Fibroblast of mammary gland (primary cell): ENCODE measurements around the gene PRM3.

Experiments used
- DNase-seq: peaks from one replicate; pipeline ENCODE4 v3.0.0-alpha.2; 2010; ENCODE audit warnings: low read depth
- H3K4me3 ChIP-seq: 2 replicates; pipeline ENCODE4 v1.5.1; 2011; ENCODE audit warnings: low read depth, mild to moderate bottlenecking, low read length, moderate library complexity; ENCODE audit not compliant: control insufficient read depth
- CTCF ChIP-seq: conservative IDR thresholded peaks from 2 replicates; pipeline ENCODE4 v1.5.1; 2011; ENCODE audit warnings: low read depth, low read length, inconsistent platforms; ENCODE audit not compliant: control insufficient read depth, insufficient read depth

PRM3 gene

GRCh38 chr16:11310634-11310977 is 37.2 kb upstream of the PRM3 start:
- no peak for DNase-seq
- H3K4me3 ChIP-seq: no peak overlapping the region
- TF ChIP-seq CTCF: no peak

- DNase-seq: no peak
- no peak for TF ChIP-seq CTCF
- no peak overlapping the region for H3K4me3 ChIP-seq
These were observed 36.6 kb upstream of the PRM3 start for GRCh38 chr16:11309895-11310633.

GRCh38 chr16:11308493-11309283 is 35.3 kb upstream of the PRM3 start:
- TF ChIP-seq CTCF: no peak
- no peak overlapping the region for H3K4me3 ChIP-seq
- DNase-seq: no peak

DNA sequence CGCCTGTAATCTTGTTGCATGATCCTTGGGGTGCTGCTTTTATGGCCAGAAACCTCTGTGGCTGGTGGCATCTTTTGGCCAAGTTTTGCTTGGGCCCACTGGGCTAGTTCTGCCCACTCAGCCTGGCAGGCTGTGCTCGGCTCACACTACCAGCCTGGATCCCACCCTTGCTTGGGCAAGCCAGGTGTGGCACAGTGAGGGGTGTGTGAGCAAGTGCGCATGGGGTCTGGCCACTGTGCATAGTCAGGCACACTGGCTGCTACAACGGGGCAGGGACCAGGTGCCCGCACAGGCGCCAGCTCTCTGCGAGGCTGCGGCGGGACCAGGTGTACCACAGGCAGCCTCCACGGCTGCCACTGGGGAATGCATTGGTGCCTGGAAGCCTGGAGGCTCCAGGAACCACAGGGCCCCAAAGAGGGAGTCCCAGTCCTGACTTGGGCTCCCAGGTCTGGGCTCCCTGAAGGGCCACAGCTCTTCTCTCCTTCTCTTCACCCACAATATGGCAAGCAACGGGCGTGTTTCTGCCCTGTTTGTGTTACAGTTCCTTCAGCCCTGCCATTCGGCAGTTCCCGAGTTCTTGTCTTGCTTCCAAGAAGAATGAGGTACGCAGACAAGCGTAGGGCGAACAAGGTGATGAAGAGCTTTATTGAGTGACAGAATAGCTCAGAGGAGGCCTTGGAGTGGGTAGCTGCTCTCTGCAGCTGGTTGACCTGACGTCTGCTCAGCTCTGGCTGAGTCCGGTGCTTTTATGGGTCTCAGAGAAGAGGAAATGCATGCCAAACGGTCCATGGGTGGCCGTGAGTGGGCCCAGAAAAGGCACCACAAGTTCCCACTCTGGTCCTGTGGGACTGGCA is 34.4 kb upstream of the PRM3 start:
- no peak overlapping the region for H3K4me3 ChIP-seq
- no peak for DNase-seq
- TF ChIP-seq CTCF: no peak

- no peak for DNase-seq
- H3K4me3 ChIP-seq: no peak overlapping the region
- TF ChIP-seq CTCF: no peak
These were observed 33.7 kb upstream of the PRM3 start for GRCh38 chr16:11306997-11307638.

GRCh38 chr16:11306381-11306780 is 33.0 kb upstream of the PRM3 start:
- no peak for TF ChIP-seq CTCF
- no peak overlapping the region for H3K4me3 ChIP-seq
- no peak for DNase-seq
